Ecto neural progenitor cell (in vitro differentiated cells): ENCODE results near the gene SUSD2.
"Not testable (repeated sequence)": the region's sequence is repeated elsewhere in the genome, so short reads cannot be mapped to it uniquely, and the experiment has no call there.

ENCODE experiments used
- DNase-seq: peaks from one replicate; pipeline ENCODE4 v3.0.0-alpha.2; 2018; ENCODE audit warnings: low spot score

Gene SUSD2

GRCh38 chr22:24217384-24217783 lies 36.1 kb downstream of the SUSD2 start:
- DNase-seq = no peak

DNA sequence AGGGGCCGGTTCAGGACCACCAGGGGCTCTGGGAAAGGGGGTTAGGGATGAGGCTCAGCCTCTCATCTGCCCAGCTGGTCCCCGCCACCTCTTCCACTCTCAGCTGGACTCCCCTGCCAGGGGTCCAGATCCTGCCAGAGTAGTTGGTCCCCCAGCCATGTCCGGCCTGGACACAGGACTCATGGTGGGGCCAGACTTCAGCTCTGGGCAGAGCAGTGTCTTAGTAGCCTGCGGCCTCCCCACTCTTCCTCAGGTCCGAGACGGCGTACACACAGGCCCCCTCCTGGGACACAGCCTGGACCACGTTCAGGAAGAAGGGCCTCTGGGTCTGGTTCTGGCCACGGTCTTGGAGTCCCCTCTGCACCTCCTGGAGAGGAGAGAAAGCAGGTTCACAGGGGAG lies 38.5 kb downstream of the SUSD2 start:
- no peak for DNase-seq

GRCh38 chr22:24224468-24224867 lies 43.2 kb downstream of the SUSD2 start:
- DNase-seq = no peak

GRCh38 chr22:24225044-24225601 lies 43.8 kb downstream of the SUSD2 start:
- DNase-seq = no peak

GRCh38 chr22:24225951-24226350 lies 44.7 kb downstream of the SUSD2 start:
- DNase-seq = no peak

DNA sequence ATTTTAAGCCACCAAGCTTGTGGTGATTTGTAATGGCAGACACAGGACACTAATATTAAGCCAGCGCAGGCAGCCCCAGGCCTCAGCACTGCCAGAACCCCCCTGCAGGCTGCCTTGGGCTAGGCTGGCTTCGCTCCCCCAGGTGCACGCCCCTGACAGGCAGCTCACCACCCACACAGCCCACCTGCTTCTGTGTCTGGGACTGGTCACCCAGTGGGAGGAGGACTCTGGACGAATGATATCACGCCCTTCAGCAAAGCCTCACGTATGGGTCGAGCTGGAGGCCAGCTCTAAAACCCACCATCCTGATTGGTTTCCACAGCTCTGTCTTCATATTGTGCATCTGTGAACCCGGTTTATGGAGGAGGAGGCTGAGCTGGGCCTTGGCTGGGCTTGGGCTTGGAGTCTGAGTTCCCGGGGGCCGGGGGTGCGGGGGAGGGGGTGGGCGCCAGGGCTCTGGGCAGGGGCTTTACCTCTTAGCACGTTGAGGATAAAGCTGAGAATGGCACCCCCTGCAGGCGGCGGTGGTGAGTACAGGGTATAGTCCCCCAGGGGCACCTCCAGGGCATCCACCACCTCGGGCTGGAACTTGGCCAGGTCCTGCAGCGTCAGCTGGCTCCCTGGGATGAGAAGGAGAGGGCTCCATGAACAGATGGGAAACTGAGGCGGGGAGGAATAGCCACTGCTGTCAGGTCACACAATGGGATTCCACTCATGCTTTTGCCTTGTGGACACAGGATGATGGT lies 49.8 kb downstream of the SUSD2 start:
- peak; percentile 86 for DNase-seq

DNA sequence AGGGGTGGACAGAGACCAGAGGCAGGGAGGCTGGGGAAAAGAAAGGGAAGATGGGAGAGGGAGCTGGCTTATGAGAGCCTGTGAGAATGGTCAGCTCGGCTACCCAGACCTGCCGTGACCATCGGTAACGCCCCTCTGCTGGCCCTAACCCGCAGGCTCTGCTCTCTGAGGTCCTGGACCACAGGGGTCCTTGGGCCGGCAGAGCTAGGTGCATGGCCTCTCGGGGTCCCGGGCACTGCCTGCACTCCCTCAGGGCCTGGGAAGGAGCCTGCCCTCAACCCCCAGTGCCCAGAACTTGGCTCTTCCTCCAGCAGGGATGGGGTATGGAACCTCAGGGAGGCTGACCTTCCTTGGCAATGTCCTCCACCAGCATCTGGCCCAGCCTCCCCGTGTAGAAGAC lies 50.4 kb downstream of the SUSD2 start:
- no peak for DNase-seq

- DNase-seq = no peak
Measured at GRCh38 chr22:24232124-24232523, 50.8 kb downstream of the SUSD2 start.

- no peak for DNase-seq
Measured at GRCh38 chr22:24232725-24233124, 51.4 kb downstream of the SUSD2 start.

- no peak for DNase-seq
Measured at GRCh38 chr22:24233235-24233634, 51.9 kb downstream of the SUSD2 start.

GRCh38 chr22:24233816-24234215 lies 52.5 kb downstream of the SUSD2 start:
- no peak for DNase-seq

DNA sequence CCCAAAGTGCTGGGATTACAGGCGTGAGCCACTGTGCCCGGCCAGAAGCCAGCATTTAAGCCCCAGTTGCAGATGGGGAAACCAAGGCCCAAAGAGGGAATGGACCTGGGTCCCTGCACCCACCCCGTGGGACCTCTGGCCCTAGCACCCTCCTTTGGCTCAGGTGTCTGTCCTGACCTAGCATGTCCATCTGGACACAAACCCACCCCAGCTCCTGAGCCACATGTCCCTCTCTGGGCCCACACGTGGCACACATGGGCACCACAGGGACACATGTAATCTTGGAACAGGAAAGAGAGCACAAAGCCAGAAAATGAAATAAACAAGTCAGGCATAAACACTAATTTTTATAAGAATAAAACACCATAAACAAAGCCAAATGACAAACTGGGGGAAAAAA lies 54.0 kb downstream of the SUSD2 start:
- no peak for DNase-seq

DNA sequence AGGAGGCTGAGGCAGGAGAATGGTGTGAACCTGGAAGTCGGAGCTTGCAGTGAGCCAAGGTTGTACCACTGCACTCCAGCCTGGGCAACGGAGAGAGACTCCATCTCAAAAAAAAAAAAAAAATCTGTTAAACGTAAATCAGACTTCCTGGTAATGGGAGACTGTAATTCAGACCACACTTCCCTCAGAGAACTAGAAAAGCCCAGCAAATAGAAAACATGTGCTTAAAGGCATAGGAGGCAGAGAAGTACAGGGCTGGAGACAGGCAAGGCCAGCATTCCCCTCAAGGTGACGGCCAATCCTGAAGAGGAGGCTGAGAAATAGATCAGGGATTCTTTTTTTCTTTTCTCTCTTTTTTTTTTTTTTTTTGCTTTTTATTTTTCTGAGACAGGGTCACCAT lies 55.4 kb downstream of the SUSD2 start:
- DNase-seq = no peak

GRCh38 chr22:24238101-24238694 lies 56.9 kb downstream of the SUSD2 start:
- DNase-seq = not testable (repeated sequence)
